ENCODE data around the gene HSPB9. TPM values are rescaled to one million over a fixed set of nuclear protein-coding genes. Genes with fewer than 3 reads are reported as not detected.

HSPB9 gene
- total and polyA plus RNA-seq, 8 donors: 0.40 to 1.6 (median 0.69) TPM

- DNase-seq (no peak), ATAC-seq (no peak), FAIRE-seq (no peak)
- peak overlapping the region in 2 of 4 donors; percentile 28 to 41 for H3K27ac ChIP-seq
- peaks cover 24 to 42% (median 28%) of the 10 kb centered on the region in 3 donors for H3K4me1 ChIP-seq
- peaks cover 0 to 29% (median 11%) of the 10 kb centered on the region in 3 donors for H3K36me3 ChIP-seq
- no peak for TF ChIP-seq CTCF (IDR thresholded peaks at IDR 0.05)
- 81 to 83% methylated on average over 16 of the region's 16 CpGs for WGBS, 2 donors
- no peaks in the 10 kb centered on the region for H3K27me3 ChIP-seq
- H3K9me3 ChIP-seq: no peaks in the 10 kb centered on the region
- intact Hi-C loops (cut with DNase I): no loop called here
- H3K4me3 ChIP-seq: no peak overlapping the region
Measured at GRCh38 chr17:42130310-42130936, 7.8 kb downstream of the HSPB9 start.

GRCh38 chr17:42131232-42131631, 8.6 kb downstream of the HSPB9 start:
- no peaks in the 10 kb centered on the region for H3K9me3 ChIP-seq
- DNase-seq (no peak), ATAC-seq (no peak), FAIRE-seq (no peak)
- intact Hi-C loops (cut with DNase I): no loop called here
- peaks cover 0 to 29% (median 11%) of the 10 kb centered on the region in 3 donors for H3K36me3 ChIP-seq
- H3K4me1 ChIP-seq: peaks cover 25 to 49% (median 29%) of the 10 kb centered on the region in 3 donors
- H3K27ac ChIP-seq: peak overlapping the region in 1 of 4 donors; percentile 33
- H3K4me3 ChIP-seq: no peak overlapping the region
- no peak for TF ChIP-seq CTCF (IDR thresholded peaks at IDR 0.05)
- 91 to 94% methylated on average over 4 of the region's 4 CpGs for WGBS, 2 donors
- H3K27me3 ChIP-seq: no peaks in the 10 kb centered on the region

- H3K4me3 ChIP-seq: no peak overlapping the region
- WGBS, 2 donors: 63 to 70% methylated on average over 4 of the region's 4 CpGs
- peaks cover 30 to 55% (median 32%) of the 10 kb centered on the region in 3 donors for H3K4me1 ChIP-seq
- FAIRE-seq: no peak
- no peak for ATAC-seq
- H3K36me3 ChIP-seq: peaks cover 0 to 24% (median 11%) of the 10 kb centered on the region in 3 donors
- H3K27ac ChIP-seq: peak overlapping the region in 2 of 4 donors; percentile 92 to 97
- intact Hi-C loops (cut with DNase I): no loop called here
- H3K27me3 ChIP-seq: no peaks in the 10 kb centered on the region
- DNase-seq: no peak
- no peak for TF ChIP-seq CTCF (IDR thresholded peaks at IDR 0.05)
- H3K9me3 ChIP-seq: no peaks in the 10 kb centered on the region
Measured at GRCh38 chr17:42131981-42132432, 9.4 kb downstream of the HSPB9 start.

GRCh38 chr17:42132941-42133340, 10.3 kb downstream of the HSPB9 start:
- H3K9me3 ChIP-seq: no peaks in the 10 kb centered on the region
- ATAC-seq (peak; percentile 64 to 82 (median 71)), FAIRE-seq (no peak), DNase-seq (peak in 4 of 6 donors; percentile 66 to 82 (median 72))
- H3K27ac ChIP-seq: peak overlapping the region; percentile 33 to 97 (median 85)
- peaks cover 32 to 63% (median 38%) of the 10 kb centered on the region in 3 donors for H3K4me1 ChIP-seq
- H3K27me3 ChIP-seq: no peaks in the 10 kb centered on the region
- intact Hi-C loops (cut with DNase I): no loop called here
- no peak for TF ChIP-seq CTCF (IDR thresholded peaks at IDR 0.05)
- WGBS, 2 donors: 7 to 22% methylated on average over 3 of the region's 3 CpGs
- H3K36me3 ChIP-seq: peaks cover 0 to 17% (median 9%) of the 10 kb centered on the region in 3 donors
- H3K4me3 ChIP-seq: no peak overlapping the region
